ENCODE measurements around the gene SLX4IP. TPM values are rescaled to one million over a fixed set of nuclear protein-coding genes. Genes with fewer than 3 reads are reported as not detected.

SLX4IP gene
- total RNA-seq, 1 experiment from 2014 or later = 9.7 TPM

- Histone ChIP-seq H4K20me1 (ENCODE audit: insufficient read depth, low read depth, low read length) (peaks cover 17% of the 10 kb centered on the region; the same call in 1 of the 2 replicates), H3K27me3 (ENCODE audit: low read length) (no peaks in the 10 kb centered on the region), H2AFZ (ENCODE audit: low read length) (no peak overlapping the region), H3K27ac (ENCODE audit: low read length) (no peak overlapping the region), H3K9me2 (replicated peaks; ENCODE audit: insufficient read depth, low read length) (no peaks in the 10 kb centered on the region), H3K9me3 (ENCODE audit: low read length) (no peaks in the 10 kb centered on the region), H3K79me2 (ENCODE audit: low read length) (peaks cover 65% of the 10 kb centered on the region), H3K9ac (ENCODE audit: low read length) (no peak overlapping the region), H3K36me3 (ENCODE audit: insufficient read depth, low read length) (no peaks in the 10 kb centered on the region), H3K4me1 (ENCODE audit: low read length) (peaks cover 14% of the 10 kb centered on the region), H3K4me2 (ENCODE audit: low read depth, low read length, poor library complexity, severe bottlenecking) (no peak overlapping the region), H3K4me3 (ENCODE audit: low read length) (no peak overlapping the region)
- DNase-seq = no peak
Measured at GRCh38 chr20:10504994-10505730, 70.1 kb downstream of the SLX4IP start.

- Histone ChIP-seq H3K36me3 (ENCODE audit: insufficient read depth, low read length) (no peaks in the 10 kb centered on the region), H3K4me3 (ENCODE audit: low read length) (no peak overlapping the region), H3K27me3 (ENCODE audit: low read length) (no peaks in the 10 kb centered on the region), H3K9ac (ENCODE audit: low read length) (no peak overlapping the region), H2AFZ (ENCODE audit: low read length) (no peak overlapping the region), H3K9me2 (replicated peaks; ENCODE audit: insufficient read depth, low read length) (no peaks in the 10 kb centered on the region), H4K20me1 (ENCODE audit: insufficient read depth, low read depth, low read length) (peaks cover 17% of the 10 kb centered on the region; the same call in 1 of the 2 replicates), H3K4me1 (ENCODE audit: low read length) (peaks cover 13% of the 10 kb centered on the region), H3K79me2 (ENCODE audit: low read length) (peaks cover 65% of the 10 kb centered on the region), H3K4me2 (ENCODE audit: low read depth, low read length, poor library complexity, severe bottlenecking) (no peak overlapping the region), H3K27ac (ENCODE audit: low read length) (no peak overlapping the region), H3K9me3 (ENCODE audit: low read length) (no peaks in the 10 kb centered on the region)
- DNase-seq = no peak
Measured at GRCh38 chr20:10505827-10506226, 70.7 kb downstream of the SLX4IP start.

GRCh38 chr20:10507052-10507451, 71.9 kb downstream of the SLX4IP start:
- Histone ChIP-seq H4K20me1 (ENCODE audit: insufficient read depth, low read depth, low read length) (peaks cover 13% of the 10 kb centered on the region; the same call in 1 of the 2 replicates), H2AFZ (ENCODE audit: low read length) (no peak overlapping the region), H3K36me3 (ENCODE audit: insufficient read depth, low read length) (no peaks in the 10 kb centered on the region), H3K79me2 (ENCODE audit: low read length) (peaks cover 55% of the 10 kb centered on the region), H3K9ac (ENCODE audit: low read length) (no peak overlapping the region), H3K4me3 (ENCODE audit: low read length) (no peak overlapping the region), H3K4me2 (ENCODE audit: low read depth, low read length, poor library complexity, severe bottlenecking) (no peak overlapping the region), H3K9me3 (ENCODE audit: low read length) (no peaks in the 10 kb centered on the region), H3K27ac (ENCODE audit: low read length) (no peak overlapping the region), H3K9me2 (replicated peaks; ENCODE audit: insufficient read depth, low read length) (no peaks in the 10 kb centered on the region), H3K4me1 (ENCODE audit: low read length) (peaks cover 13% of the 10 kb centered on the region), H3K27me3 (ENCODE audit: low read length) (no peaks in the 10 kb centered on the region)
- no peak for DNase-seq

GRCh38 chr20:10508060-10508459, 73.0 kb downstream of the SLX4IP start:
- no peak for DNase-seq
- Histone ChIP-seq H3K9me3 (ENCODE audit: low read length) (no peaks in the 10 kb centered on the region), H3K27ac (ENCODE audit: low read length) (no peak overlapping the region), H3K4me2 (ENCODE audit: low read depth, low read length, poor library complexity, severe bottlenecking) (no peak overlapping the region), H3K4me1 (ENCODE audit: low read length) (peaks cover 14% of the 10 kb centered on the region), H3K9me2 (replicated peaks; ENCODE audit: insufficient read depth, low read length) (no peaks in the 10 kb centered on the region), H3K36me3 (ENCODE audit: insufficient read depth, low read length) (no peaks in the 10 kb centered on the region), H4K20me1 (ENCODE audit: insufficient read depth, low read depth, low read length) (peaks cover 15% of the 10 kb centered on the region; the same call in 1 of the 2 replicates), H2AFZ (ENCODE audit: low read length) (no peak overlapping the region), H3K9ac (ENCODE audit: low read length) (no peak overlapping the region), H3K79me2 (ENCODE audit: low read length) (peaks cover 49% of the 10 kb centered on the region), H3K27me3 (ENCODE audit: low read length) (no peaks in the 10 kb centered on the region), H3K4me3 (ENCODE audit: low read length) (no peak overlapping the region)

GRCh38 chr20:10508468-10509251, 73.6 kb downstream of the SLX4IP start:
- Histone ChIP-seq H3K4me1 (ENCODE audit: low read length) (peaks cover 14% of the 10 kb centered on the region), H3K27ac (ENCODE audit: low read length) (no peak overlapping the region), H4K20me1 (ENCODE audit: insufficient read depth, low read depth, low read length) (peaks cover 15% of the 10 kb centered on the region; the same call in 1 of the 2 replicates), H2AFZ (ENCODE audit: low read length) (no peak overlapping the region), H3K4me3 (ENCODE audit: low read length) (no peak overlapping the region), H3K36me3 (ENCODE audit: insufficient read depth, low read length) (no peaks in the 10 kb centered on the region), H3K4me2 (ENCODE audit: low read depth, low read length, poor library complexity, severe bottlenecking) (no peak overlapping the region), H3K9ac (ENCODE audit: low read length) (no peak overlapping the region), H3K79me2 (ENCODE audit: low read length) (peaks cover 49% of the 10 kb centered on the region), H3K9me2 (replicated peaks; ENCODE audit: insufficient read depth, low read length) (no peaks in the 10 kb centered on the region), H3K9me3 (ENCODE audit: low read length) (no peaks in the 10 kb centered on the region), H3K27me3 (ENCODE audit: low read length) (no peaks in the 10 kb centered on the region)
- DNase-seq = no peak

- H3K27ac ChIP-seq (ENCODE audit: low read length) = no peak overlapping the region
- no peaks in the 10 kb centered on the region for H3K36me3 ChIP-seq (ENCODE audit: insufficient read depth, low read length)
- no peak for DNase-seq
- H3K4me1 ChIP-seq (ENCODE audit: low read length) = peaks cover 14% of the 10 kb centered on the region
- H4K20me1 ChIP-seq (ENCODE audit: insufficient read depth, low read depth, low read length) = peaks cover 15% of the 10 kb centered on the region; the same call in 1 of the 2 replicates
- no peaks in the 10 kb centered on the region for H3K27me3 ChIP-seq (ENCODE audit: low read length)
- H3K9me3 ChIP-seq (ENCODE audit: low read length) = no peaks in the 10 kb centered on the region
- no peak overlapping the region for H3K4me2 ChIP-seq (ENCODE audit: low read depth, low read length, poor library complexity, severe bottlenecking)
- no peak overlapping the region for H2AFZ ChIP-seq (ENCODE audit: low read length)
- H3K9me2 ChIP-seq (replicated peaks; ENCODE audit: insufficient read depth, low read length) = no peaks in the 10 kb centered on the region
- H3K9ac ChIP-seq (ENCODE audit: low read length) = no peak overlapping the region
- no peak overlapping the region for H3K4me3 ChIP-seq (ENCODE audit: low read length)
- H3K79me2 ChIP-seq (ENCODE audit: low read length) = peaks cover 47% of the 10 kb centered on the region
Measured at GRCh38 chr20:10509376-10509775, 74.3 kb downstream of the SLX4IP start.

- H3K36me3 ChIP-seq (ENCODE audit: insufficient read depth, low read length) = no peaks in the 10 kb centered on the region
- H2AFZ ChIP-seq (ENCODE audit: low read length) = no peak overlapping the region
Measured at GRCh38 chr20:10510216-10510615, 75.1 kb downstream of the SLX4IP start.

GRCh38 chr20:10511170-10511508, 76.0 kb downstream of the SLX4IP start:
- peaks cover 39% of the 10 kb centered on the region for H3K79me2 ChIP-seq (ENCODE audit: low read length)
- no peak overlapping the region for H2AFZ ChIP-seq (ENCODE audit: low read length)
- H3K4me2 ChIP-seq (ENCODE audit: low read depth, low read length, poor library complexity, severe bottlenecking) = peak overlapping the region; percentile 9
- no peaks in the 10 kb centered on the region for H3K27me3 ChIP-seq (ENCODE audit: low read length)
- no peaks in the 10 kb centered on the region for H3K9me3 ChIP-seq (ENCODE audit: low read length)
- H3K27ac ChIP-seq (ENCODE audit: low read length) = no peak overlapping the region; the same call in 1 of the 2 replicates
- no peaks in the 10 kb centered on the region for H3K9me2 ChIP-seq (replicated peaks; ENCODE audit: insufficient read depth, low read length)
- H3K4me1 ChIP-seq (ENCODE audit: low read length) = peaks cover 14% of the 10 kb centered on the region
- H3K4me3 ChIP-seq (ENCODE audit: low read length) = no peak overlapping the region
- no peaks in the 10 kb centered on the region for H3K36me3 ChIP-seq (ENCODE audit: insufficient read depth, low read length)
- peaks cover 13% of the 10 kb centered on the region; the same call in 1 of the 2 replicates for H4K20me1 ChIP-seq (ENCODE audit: insufficient read depth, low read depth, low read length)
- DNase-seq = no peak
- no peak overlapping the region for H3K9ac ChIP-seq (ENCODE audit: low read length)

More at GRCh38 chr20:10510216-10510615, 75.1 kb downstream of the SLX4IP start:
- peaks cover 43% of the 10 kb centered on the region for H3K79me2 ChIP-seq (ENCODE audit: low read length)
- peaks cover 14% of the 10 kb centered on the region for H3K4me1 ChIP-seq (ENCODE audit: low read length)
- no peaks in the 10 kb centered on the region for H3K9me3 ChIP-seq (ENCODE audit: low read length)
- H3K27me3 ChIP-seq (ENCODE audit: low read length) = no peaks in the 10 kb centered on the region
- H3K9me2 ChIP-seq (replicated peaks; ENCODE audit: insufficient read depth, low read length) = no peaks in the 10 kb centered on the region
- no peak overlapping the region for H3K4me3 ChIP-seq (ENCODE audit: low read length)
- no peak overlapping the region for H3K9ac ChIP-seq (ENCODE audit: low read length)
- no peak overlapping the region for H3K27ac ChIP-seq (ENCODE audit: low read length)
- H4K20me1 ChIP-seq (ENCODE audit: insufficient read depth, low read depth, low read length) = peaks cover 15% of the 10 kb centered on the region; the same call in 1 of the 2 replicates
- no peak overlapping the region for H3K4me2 ChIP-seq (ENCODE audit: low read depth, low read length, poor library complexity, severe bottlenecking)
- no peak for DNase-seq

Measured in Karpas-422 (cell line).